ENCODE results near the gene PM20D1. TPM values are rescaled to one million over a fixed set of nuclear protein-coding genes. Genes with fewer than 3 reads are reported as not detected.
A peak's percentile ranks its signal among the peaks of the same experiment; 100 is the strongest.

The PM20D1 gene
- total and polyA plus RNA-seq, 8 donors = 0.13 to 0.79 (median 0.43) TPM

- intact Hi-C loops (cut with DNase I) = loop anchor here in 1 of 2 donors (5.0 to 10.0 kb wide), 2 partner anchors 121 to 183 kb away; no protein-coding TSS in a partner anchor
- Histone ChIP-seq H3K27me3 (no peaks in the 10 kb centered on the region), H3K4me1 (no peaks in the 10 kb centered on the region), H3K27ac (no peak overlapping the region), H3K9me3 (no peaks in the 10 kb centered on the region), H3K4me3 (no peak overlapping the region), H3K36me3 (peaks cover 0 to 91% of the 10 kb centered on the region in 2 donors)
- TF ChIP-seq CTCF (IDR thresholded peaks at IDR 0.05) = no peak
- ATAC-seq (no peak), DNase-seq (no peak)
These were observed 55.8 kb downstream of the PM20D1 start for GRCh38 chr1:205794011-205794730.

- Histone ChIP-seq H3K27me3 (no peaks in the 10 kb centered on the region), H3K4me1 (no peaks in the 10 kb centered on the region), H3K36me3 (peaks cover 0 to 81% of the 10 kb centered on the region in 2 donors), H3K9me3 (no peaks in the 10 kb centered on the region), H3K27ac (no peak overlapping the region), H3K4me3 (no peak overlapping the region)
- TF ChIP-seq CTCF (IDR thresholded peaks at IDR 0.05) = no peak
- ATAC-seq (no peak), DNase-seq (no peak)
- intact Hi-C loops (cut with DNase I) = loop anchor here in 1 of 2 donors (5.0 to 10.0 kb wide), 2 partner anchors 122 to 184 kb away; no protein-coding TSS in a partner anchor
These were observed 56.8 kb downstream of the PM20D1 start for GRCh38 chr1:205792961-205793673.

- no peaks in the 10 kb centered on the region for H3K9me3 ChIP-seq
- DNase-seq = no peak
- intact Hi-C loops (cut with DNase I) = loop anchor here in 1 of 2 donors (5.0 to 10.0 kb wide), 2 partner anchors 122 to 185 kb away; no protein-coding TSS in a partner anchor
- no peak for ATAC-seq
- H3K27me3 ChIP-seq = no peaks in the 10 kb centered on the region
- H3K36me3 ChIP-seq = peaks cover 0 to 74% of the 10 kb centered on the region in 2 donors
- H3K4me1 ChIP-seq = no peaks in the 10 kb centered on the region
- H3K4me3 ChIP-seq = no peak overlapping the region
- H3K27ac ChIP-seq = no peak overlapping the region
- TF ChIP-seq CTCF (IDR thresholded peaks at IDR 0.05) = no peak
These were observed 57.5 kb downstream of the PM20D1 start for GRCh38 chr1:205792481-205792881.

GRCh38 chr1:205791568-205792180 lies 58.3 kb downstream of the PM20D1 start:
- peak; percentile 66 to 67 for TF ChIP-seq CTCF (IDR thresholded peaks at IDR 0.05)
- DNase-seq = peak in 1 of 4 donors; percentile 60
- peak; percentile 94 for ATAC-seq
- intact Hi-C loops (cut with DNase I) = loop anchor here in 1 of 2 donors (5.0 to 10.0 kb wide), 2 partner anchors 123 to 186 kb away; no protein-coding TSS in a partner anchor
- Histone ChIP-seq H3K4me1 (no peaks in the 10 kb centered on the region), H3K36me3 (peaks cover 0 to 66% of the 10 kb centered on the region in 2 donors), H3K9me3 (no peaks in the 10 kb centered on the region), H3K4me3 (no peak overlapping the region), H3K27me3 (no peaks in the 10 kb centered on the region), H3K27ac (no peak overlapping the region)

Data from left lung (tissue), 10 donors.